Measurements from ENCODE around the gene EIF4ENIF1. TPM values are rescaled to one million over a fixed set of nuclear protein-coding genes. Genes with fewer than 3 reads are reported as not detected.

The EIF4ENIF1 gene, protein sequence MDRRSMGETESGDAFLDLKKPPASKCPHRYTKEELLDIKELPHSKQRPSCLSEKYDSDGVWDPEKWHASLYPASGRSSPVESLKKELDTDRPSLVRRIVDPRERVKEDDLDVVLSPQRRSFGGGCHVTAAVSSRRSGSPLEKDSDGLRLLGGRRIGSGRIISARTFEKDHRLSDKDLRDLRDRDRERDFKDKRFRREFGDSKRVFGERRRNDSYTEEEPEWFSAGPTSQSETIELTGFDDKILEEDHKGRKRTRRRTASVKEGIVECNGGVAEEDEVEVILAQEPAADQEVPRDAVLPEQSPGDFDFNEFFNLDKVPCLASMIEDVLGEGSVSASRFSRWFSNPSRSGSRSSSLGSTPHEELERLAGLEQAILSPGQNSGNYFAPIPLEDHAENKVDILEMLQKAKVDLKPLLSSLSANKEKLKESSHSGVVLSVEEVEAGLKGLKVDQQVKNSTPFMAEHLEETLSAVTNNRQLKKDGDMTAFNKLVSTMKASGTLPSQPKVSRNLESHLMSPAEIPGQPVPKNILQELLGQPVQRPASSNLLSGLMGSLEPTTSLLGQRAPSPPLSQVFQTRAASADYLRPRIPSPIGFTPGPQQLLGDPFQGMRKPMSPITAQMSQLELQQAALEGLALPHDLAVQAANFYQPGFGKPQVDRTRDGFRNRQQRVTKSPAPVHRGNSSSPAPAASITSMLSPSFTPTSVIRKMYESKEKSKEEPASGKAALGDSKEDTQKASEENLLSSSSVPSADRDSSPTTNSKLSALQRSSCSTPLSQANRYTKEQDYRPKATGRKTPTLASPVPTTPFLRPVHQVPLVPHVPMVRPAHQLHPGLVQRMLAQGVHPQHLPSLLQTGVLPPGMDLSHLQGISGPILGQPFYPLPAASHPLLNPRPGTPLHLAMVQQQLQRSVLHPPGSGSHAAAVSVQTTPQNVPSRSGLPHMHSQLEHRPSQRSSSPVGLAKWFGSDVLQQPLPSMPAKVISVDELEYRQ
- 12.7 to 17.2 TPM (median 13.1 TPM) in 5 replicates for total RNA-seq (2022; extraction: Qiagen RNA extraction; ENCODE audit: low read depth)

DNA sequence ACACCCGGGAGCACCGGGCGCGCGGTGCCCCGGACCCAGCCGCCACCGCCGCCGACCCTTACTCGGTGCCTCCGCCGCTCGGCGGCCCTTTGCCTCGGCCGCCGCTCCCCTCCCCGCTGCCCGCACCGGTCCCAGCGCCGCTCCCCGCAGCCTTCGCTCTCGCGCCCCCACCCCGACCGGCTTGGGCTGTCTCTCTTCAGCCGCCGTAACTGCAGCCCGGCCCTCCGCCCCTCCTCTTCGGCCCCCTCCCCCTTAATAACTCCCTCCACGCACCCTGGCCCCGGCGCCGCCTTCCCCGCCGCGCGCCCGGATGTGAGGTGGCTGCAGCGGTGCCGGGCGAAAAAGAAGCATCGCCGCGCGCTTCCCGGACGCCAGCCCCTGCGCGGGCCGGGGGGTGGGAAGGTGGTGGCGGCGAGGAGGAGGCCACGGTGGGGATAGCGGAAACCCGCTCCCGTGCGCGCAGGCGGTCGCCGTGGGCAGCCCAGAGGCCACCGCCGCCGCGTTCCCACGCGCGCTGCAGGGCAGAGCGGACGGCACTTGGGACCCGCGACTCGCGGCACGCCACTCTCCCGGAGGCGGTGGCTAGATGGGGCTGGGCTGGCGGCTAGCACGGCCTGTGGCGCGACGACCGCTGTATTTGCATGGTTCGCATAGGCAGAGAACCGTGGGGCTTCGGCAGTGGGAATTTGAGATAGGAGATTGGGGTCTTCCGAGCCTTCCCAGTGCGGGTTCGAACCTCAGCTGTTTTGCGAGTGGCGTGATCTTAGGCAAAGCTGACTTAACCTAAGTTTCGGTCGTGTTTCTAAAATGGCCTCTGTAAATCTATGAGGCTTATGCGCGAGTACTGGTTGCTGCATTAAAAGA lies at the start of gene EIF4ENIF1:
TSS of gene EIF4ENIF1 (minus strand) at position 211 of the 864 bp plus-strand sequence. CDS start 1,124 bp downstream, outside the sequence.

DNA sequence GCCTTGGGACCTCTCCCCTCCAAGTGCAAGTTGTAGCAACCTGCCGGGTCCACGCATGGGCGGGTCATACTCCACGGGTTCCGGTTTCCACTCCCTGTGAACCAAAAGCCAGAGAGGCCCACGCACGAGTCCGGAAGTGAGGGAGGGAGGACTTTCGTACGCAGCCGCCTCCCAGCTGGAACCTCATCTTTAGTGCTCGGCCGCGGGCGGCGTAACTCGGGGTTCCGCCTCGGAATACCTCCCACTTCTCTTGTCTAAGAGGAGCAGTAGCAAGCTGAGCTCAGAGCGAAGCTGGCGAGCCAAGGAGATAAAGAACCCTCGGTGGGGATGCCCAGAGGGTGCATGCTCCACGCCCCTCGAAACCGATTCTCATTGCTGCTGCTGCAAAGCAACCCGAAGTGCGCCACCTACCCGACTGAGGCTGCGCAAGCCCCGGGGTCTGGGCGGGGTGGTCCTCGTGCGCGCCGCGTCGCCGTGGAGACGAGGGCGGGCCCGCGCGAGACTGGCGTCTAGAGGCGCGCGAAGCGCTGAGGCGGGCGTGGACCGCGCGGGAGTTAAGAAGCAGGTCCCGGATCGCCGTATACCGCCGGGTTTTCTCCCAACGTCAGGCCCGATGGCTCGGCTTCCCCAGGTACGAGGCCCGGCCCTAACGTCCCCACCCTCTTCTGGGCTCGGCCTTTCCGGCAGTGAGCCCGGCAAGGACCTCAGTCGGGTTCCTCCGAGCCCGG lies 6.5 kb upstream of the EIF4ENIF1 start, which contains the start of gene SFI1:
TSS of gene SFI1 (plus strand) at position 530 of the 728 bp plus-strand sequence. CDS start 11,749 bp downstream, outside the sequence.

DNA sequence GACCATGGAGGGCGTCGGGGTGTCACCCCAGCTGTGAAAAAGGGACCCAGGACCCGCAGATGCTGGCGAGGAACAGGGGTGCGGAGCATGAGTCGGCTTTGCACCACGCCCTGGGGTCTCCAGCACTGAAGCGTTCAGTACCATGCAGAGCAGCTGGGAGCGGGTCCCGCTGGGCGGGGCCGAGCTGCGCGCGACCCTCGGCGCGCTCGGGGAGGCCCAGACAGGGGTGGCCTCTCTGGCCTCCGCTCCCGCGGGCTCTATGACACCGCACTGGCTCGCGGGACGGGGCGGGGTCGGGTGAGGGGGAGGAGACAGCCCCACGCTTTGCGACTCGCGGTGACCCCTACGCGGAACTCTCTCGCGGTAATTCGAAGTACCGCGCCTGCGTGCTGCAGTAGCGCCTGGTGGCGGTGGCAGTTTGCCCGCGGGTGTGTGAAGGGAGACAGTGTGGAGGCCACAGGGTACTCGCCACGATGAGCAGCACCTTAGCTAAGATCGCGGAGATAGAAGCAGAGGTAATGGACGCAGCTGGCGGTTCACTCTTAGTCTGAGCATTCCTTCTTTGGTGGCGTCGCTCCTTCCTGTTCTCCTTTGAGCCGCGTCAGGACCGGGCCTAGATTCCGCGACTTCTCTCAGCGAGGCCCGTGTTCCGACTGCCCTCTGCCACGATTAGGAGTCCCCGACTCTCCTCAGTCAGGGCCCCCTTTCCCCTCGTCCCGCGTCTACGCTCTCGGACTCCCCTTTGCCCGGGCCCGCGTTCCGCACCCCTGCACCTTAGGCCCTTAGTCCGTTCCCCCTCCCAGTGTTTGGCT lies 90.2 kb downstream of the EIF4ENIF1 start, which contains the start of gene DRG1:
TSS of gene DRG1 (plus strand) at position 394 of the 812 bp plus-strand sequence. CDS start at position 474, 80 bp downstream.

Other genes with a start within 250 kb of the EIF4ENIF1 start
- 1.2 to 2.1 TPM (median 1.3 TPM) in 5 replicates for gene PIK3IP1, start 197.4 kb downstream of the EIF4ENIF1 start, total RNA-seq (2022; extraction: Qiagen RNA extraction; ENCODE audit: low read depth)
- 19.9 to 22.1 TPM (median 21.2 TPM) in 5 replicates for gene PATZ1, start 143.5 kb downstream of the EIF4ENIF1 start, total RNA-seq (2022; extraction: Qiagen RNA extraction; ENCODE audit: low read depth)
- 55.5 to 92.9 TPM (median 61.2 TPM) in 5 replicates for gene DRG1, start 90.2 kb downstream of the EIF4ENIF1 start, total RNA-seq (2022; extraction: Qiagen RNA extraction; ENCODE audit: low read depth)
- 8.3 to 12.3 TPM (median 11.6 TPM) in 5 replicates for gene SFI1, start 6.7 kb upstream of the EIF4ENIF1 start, total RNA-seq (2022; extraction: Qiagen RNA extraction; ENCODE audit: low read depth)
- 23.0 to 32.5 TPM (median 29.0 TPM) in 5 replicates for gene PISD, start 172.4 kb upstream of the EIF4ENIF1 start, total RNA-seq (2022; extraction: Qiagen RNA extraction; ENCODE audit: low read depth)

Measured in A549 treated with DMSO at 1 μM for 4 hours (cell line).